HPDE6-E6E7 (cell line): ENCODE results near the gene HS6ST1.
A peak's percentile ranks its signal among the peaks of the same experiment; 100 is the strongest.
"Not testable (repeated sequence)": the region's sequence is repeated elsewhere in the genome, so short reads cannot be mapped to it uniquely, and the experiment has no call there.

Source experiments
- DNase-seq: peaks from one replicate; pipeline ENCODE4 v3.0.0; 2011; ENCODE audit warnings: missing footprints; ENCODE audit errors: extremely low spot score

Gene HS6ST1

GRCh38 chr2:128321784-128322714, 3.4 kb upstream of the HS6ST1 start:
- DNase-seq, result peak; percentile 73

- no peak for DNase-seq
Observed at GRCh38 chr2:128320906-128321771, 2.5 kb upstream of the HS6ST1 start.

- no peak for DNase-seq
Observed at GRCh38 chr2:128320192-128320905, 1.7 kb upstream of the HS6ST1 start.

GRCh38 chr2:128319631-128320191, 1.0 kb upstream of the HS6ST1 start:
- DNase-seq, result no peak

- DNase-seq, result not testable (repeated sequence)
Observed at GRCh38 chr2:128318245-128318644, 423 bp downstream of the HS6ST1 start.

- not testable (repeated sequence) for DNase-seq
Observed at GRCh38 chr2:128317899-128318225, 806 bp downstream of the HS6ST1 start.

GRCh38 chr2:128317181-128317898, 1.3 kb downstream of the HS6ST1 start:
- no peak for DNase-seq

GRCh38 chr2:128316777-128317180, 1.9 kb downstream of the HS6ST1 start:
- DNase-seq, result no peak

- DNase-seq, result no peak
Observed at GRCh38 chr2:128315829-128316776, 2.6 kb downstream of the HS6ST1 start.

GRCh38 chr2:128315122-128315828, 3.4 kb downstream of the HS6ST1 start:
- DNase-seq, result no peak

- DNase-seq, result no peak
Observed at GRCh38 chr2:128314348-128315121, 4.1 kb downstream of the HS6ST1 start.

GRCh38 chr2:128313931-128314347, 4.7 kb downstream of the HS6ST1 start:
- DNase-seq, result no peak

- peak; percentile 54 for DNase-seq
Observed at GRCh38 chr2:128313091-128313836, 5.4 kb downstream of the HS6ST1 start.

GRCh38 chr2:128312411-128312810, 6.3 kb downstream of the HS6ST1 start:
- no peak for DNase-seq

GRCh38 chr2:128311755-128312341, 6.8 kb downstream of the HS6ST1 start:
- no peak for DNase-seq

- no peak for DNase-seq
Observed at GRCh38 chr2:128311216-128311754, 7.4 kb downstream of the HS6ST1 start.

- DNase-seq, result no peak
Observed at GRCh38 chr2:128310761-128311160, 7.9 kb downstream of the HS6ST1 start.
